Body of pancreas (tissue), 4 donors: ENCODE measurements around the gene CACTIN.

Experiments
- POLR2A ChIP-seq, 3 donors: fragments of 450-650 bp; IDR thresholded peaks; one replicate each; pipeline ENCODE4 v1.6.1; 2016; ENCODE audit warnings: antibody characterized with exemption in 3 of 3, mild to moderate bottlenecking in 2 of 3
- TF ChIP-seq, protein P1 (sequence below), 7 experiments: fragments of 450-650 bp in 4 of 7; fragments of 200-600 bp in 3 of 7; sonication (generic) in 3 of 7; IDR thresholded peaks; one replicate each; pipeline ENCODE4 v1.5.1; 2016 to 2019; ENCODE audit warnings: antibody characterized with exemption in 7 of 7

DNA sequence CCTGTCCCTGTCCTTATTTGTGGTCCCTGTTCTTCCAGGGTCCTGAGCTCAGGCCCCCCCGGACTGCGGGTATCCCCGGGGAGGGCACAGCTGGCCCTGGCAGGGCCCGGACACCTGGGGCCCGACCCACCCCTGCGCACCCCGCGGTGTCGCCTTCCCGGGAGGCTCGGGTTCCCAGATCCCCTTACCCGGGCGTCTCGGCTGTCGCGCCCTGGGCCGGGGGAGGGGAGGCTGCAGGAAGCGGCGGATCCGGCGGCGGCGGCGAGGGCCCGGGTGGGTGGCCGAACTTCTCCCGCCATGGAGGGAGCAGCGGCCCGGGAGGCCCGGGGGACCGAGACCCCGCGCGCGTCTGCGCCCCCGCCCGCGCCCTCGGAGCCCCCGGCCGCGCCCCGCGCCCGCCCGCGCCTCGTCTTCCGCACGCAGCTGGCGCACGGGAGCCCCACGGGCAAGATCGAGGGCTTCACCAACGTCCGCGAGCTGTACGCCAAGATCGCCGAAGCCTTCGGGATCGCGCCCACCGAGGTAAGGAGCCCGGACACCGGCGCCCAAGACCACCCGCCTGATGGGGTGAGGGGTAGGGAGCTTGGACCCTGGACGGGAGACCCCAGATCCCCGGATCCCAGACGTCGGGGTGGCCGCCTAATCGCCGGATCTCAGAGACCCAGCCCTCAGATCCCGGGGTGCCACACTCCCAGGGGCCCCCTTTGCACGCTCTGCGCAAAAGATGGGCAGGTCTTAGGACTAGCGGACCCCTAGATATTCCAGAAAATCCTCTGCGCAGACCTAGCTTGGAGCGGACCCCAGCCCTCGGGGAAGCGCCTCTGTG is 41.1 kb downstream of the CACTIN start, which contains the start of gene GIPC3:
- no peak for TF ChIP-seq POLR2A (IDR thresholded peaks at IDR 0.05)
- TF ChIP-seq, protein P1, sequence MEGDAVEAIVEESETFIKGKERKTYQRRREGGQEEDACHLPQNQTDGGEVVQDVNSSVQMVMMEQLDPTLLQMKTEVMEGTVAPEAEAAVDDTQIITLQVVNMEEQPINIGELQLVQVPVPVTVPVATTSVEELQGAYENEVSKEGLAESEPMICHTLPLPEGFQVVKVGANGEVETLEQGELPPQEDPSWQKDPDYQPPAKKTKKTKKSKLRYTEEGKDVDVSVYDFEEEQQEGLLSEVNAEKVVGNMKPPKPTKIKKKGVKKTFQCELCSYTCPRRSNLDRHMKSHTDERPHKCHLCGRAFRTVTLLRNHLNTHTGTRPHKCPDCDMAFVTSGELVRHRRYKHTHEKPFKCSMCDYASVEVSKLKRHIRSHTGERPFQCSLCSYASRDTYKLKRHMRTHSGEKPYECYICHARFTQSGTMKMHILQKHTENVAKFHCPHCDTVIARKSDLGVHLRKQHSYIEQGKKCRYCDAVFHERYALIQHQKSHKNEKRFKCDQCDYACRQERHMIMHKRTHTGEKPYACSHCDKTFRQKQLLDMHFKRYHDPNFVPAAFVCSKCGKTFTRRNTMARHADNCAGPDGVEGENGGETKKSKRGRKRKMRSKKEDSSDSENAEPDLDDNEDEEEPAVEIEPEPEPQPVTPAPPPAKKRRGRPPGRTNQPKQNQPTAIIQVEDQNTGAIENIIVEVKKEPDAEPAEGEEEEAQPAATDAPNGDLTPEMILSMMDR (IDR thresholded peaks at IDR 0.05): no peak
